AG10803 (cell line): ENCODE data around the gene ZSWIM3.

Source experiments
- DNase-seq: peaks from one replicate; pipeline ENCODE4 v3.0.0; 2010; ENCODE audit warnings: low read depth
- H3K4me3 ChIP-seq: 2 replicates; pipeline ENCODE4 v1.5.1; 2011; ENCODE audit warnings: mild to moderate bottlenecking, low read length, control low read depth
- TF ChIP-seq, protein P1 (sequence below): conservative IDR thresholded peaks from 2 replicates; pipeline ENCODE4 v1.5.1; 2011; ENCODE audit warnings: mild to moderate bottlenecking, low read length, control low read depth, inconsistent platforms

The ZSWIM3 gene

DNA sequence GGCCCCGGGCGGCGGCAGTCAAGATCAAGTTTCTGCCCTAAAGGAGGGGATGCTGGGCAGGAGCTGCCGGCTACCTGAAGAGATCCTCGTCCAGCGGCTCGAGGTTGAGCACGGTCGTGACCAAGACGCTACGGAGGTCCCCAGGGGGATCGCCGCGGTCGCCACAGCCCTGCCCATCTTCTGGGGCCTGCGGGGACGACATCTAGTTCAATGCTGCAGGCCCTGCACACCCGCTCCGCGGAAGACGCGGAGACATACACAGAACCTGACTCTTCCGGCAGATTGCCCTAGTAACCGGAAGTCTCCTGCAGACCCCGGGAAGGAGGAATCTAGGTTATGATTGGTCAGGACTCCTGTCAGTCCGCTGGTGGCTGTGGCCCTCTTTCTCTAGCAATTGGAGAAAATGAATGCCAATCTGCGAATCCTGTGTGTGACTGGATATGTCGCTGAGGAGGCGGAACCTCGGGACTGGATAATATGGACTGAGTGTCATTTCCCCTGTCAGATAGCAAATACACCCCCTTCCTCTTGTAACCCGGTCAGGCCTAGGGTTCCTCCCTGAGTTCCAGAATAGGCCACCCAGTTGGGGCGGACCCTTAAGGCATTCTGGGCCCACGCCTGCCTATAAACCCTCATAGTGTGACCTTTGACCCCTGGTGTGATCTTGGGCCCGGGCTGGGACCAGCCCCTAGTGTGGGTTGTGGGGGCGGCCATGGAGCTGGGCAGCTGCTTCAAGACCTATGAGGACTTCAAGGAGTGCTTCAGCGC lies at the start of gene ZSWIM3, which contains the start of gene ACOT8:
Gene ZSWIM3, plus strand, starts transcription at position 501 of the 768 bp plus-strand sequence. Its CDS starts 212 bp downstream, at position 713.
Gene ACOT8, minus strand, starts transcription at position 279 of the 768 bp plus-strand sequence. Its CDS starts 77 bp downstream, at position 202.
- DNase-seq, result peak; percentile 100

GRCh38 chr20:45810191-45810970 lies 47.0 kb upstream of the ZSWIM3 start:
- DNase-seq, result no peak
- TF ChIP-seq, protein P1, sequence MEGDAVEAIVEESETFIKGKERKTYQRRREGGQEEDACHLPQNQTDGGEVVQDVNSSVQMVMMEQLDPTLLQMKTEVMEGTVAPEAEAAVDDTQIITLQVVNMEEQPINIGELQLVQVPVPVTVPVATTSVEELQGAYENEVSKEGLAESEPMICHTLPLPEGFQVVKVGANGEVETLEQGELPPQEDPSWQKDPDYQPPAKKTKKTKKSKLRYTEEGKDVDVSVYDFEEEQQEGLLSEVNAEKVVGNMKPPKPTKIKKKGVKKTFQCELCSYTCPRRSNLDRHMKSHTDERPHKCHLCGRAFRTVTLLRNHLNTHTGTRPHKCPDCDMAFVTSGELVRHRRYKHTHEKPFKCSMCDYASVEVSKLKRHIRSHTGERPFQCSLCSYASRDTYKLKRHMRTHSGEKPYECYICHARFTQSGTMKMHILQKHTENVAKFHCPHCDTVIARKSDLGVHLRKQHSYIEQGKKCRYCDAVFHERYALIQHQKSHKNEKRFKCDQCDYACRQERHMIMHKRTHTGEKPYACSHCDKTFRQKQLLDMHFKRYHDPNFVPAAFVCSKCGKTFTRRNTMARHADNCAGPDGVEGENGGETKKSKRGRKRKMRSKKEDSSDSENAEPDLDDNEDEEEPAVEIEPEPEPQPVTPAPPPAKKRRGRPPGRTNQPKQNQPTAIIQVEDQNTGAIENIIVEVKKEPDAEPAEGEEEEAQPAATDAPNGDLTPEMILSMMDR, result no peak
- no peak overlapping the region for H3K4me3 ChIP-seq

More for the DNA sequence above, at the start of gene ZSWIM3, which contains the start of gene ACOT8:
- TF ChIP-seq, protein P1, result no peak
- peak within 1 kb of the TSS; percentile 92 for H3K4me3 ChIP-seq

DNA sequence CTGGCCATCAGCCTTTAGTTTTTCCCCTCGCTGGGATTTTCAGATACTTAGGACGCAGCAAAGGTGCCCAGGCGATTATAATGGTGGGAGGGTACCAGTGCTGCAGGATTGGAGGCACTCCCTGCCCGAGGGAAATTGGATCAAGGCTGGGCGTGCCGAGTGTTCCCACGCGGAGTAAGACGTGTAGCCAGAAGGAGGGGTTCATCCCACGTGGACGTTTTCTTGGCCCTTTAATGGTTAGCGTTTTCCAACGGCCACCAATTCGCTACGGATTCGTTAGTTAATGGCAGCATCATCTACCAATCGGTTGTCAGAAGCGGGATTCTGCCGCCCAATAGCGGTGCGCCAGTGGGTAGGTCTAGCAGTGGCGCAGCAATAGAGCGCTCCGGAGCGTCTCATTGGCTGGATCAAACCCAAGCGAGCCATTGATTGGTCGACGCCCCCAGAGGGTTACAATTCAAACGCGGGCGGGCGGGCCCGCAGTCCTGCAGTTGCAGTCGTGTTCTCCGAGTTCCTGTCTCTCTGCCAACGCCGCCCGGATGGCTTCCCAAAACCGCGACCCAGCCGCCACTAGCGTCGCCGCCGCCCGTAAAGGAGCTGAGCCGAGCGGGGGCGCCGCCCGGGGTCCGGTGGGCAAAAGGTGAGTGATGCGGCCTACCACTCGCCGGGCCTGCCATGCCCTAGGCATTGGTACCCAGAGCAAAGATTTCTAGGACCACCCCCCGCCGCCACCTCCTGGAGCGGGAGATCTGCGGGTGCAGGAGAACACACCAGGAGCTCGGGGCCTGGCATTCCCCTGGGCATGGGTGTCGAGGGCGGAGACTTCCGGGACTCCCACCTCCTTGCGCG lies 45.0 kb upstream of the ZSWIM3 start, which contains the start of gene UBE2C:
Gene UBE2C, plus strand, starts transcription at position 488 of the 849 bp plus-strand sequence. Its CDS starts 52 bp downstream, at position 540.
- TF ChIP-seq, protein P1, result no peak
- H3K4me3 ChIP-seq, result peak within 1 kb of the TSS; percentile 68
- peak; percentile 100 for DNase-seq

DNA sequence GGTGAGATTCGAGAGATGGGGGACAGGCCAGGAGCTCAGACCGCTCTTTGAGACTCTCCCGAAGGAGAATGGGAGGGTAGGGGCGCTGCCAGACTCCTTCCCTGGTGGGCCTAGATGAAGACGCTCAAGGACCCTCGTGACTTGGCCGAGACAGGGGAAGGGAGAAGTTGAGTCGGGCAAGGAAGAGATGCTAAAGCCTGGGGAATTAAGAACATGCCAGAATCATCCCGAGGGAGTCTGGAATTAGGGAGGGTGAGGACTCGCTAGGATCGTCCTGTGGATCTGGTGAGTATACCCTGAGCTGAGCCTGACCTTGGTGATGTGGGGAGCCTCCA lies 44.4 kb upstream of the ZSWIM3 start:
- no peak for DNase-seq
- peak overlapping the region; percentile 68 for H3K4me3 ChIP-seq
- TF ChIP-seq, protein P1, result no peak

- H3K4me3 ChIP-seq, result peak overlapping the region; percentile 68
- TF ChIP-seq, protein P1, result no peak
- DNase-seq, result no peak
Measured at GRCh38 chr20:45813489-45813888, 43.9 kb upstream of the ZSWIM3 start.

DNA sequence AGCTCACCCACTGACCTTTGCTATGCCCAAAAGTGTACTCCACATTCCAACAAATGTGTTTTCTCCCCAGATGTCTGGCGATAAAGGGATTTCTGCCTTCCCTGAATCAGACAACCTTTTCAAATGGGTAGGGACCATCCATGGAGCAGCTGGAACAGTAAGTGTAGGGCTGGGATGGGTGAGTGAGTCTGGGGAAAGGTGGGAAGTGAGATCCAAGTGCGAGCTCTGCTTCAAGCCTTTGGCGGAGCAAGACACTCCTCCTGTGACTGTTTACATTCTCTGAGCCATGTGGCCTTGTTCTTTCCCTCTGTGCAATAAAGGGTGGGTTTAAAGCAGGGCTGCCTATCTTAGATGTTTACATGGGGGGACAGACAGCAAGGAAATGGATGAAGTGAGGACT lies 43.1 kb upstream of the ZSWIM3 start:
- no peak for DNase-seq
- TF ChIP-seq, protein P1, result no peak
- no peak overlapping the region; the same call in 1 of the 2 replicates for H3K4me3 ChIP-seq
